PC-3 (cell line): ENCODE data around the gene SAMD9L. TPM values are rescaled to one million over a fixed set of nuclear protein-coding genes. Genes with fewer than 3 reads are reported as not detected.

Experiments
- ATAC-seq: fragments of 200-7000 bp; cut with Tn5 transposase; 2 replicates; pipeline ENCODE4 v1.9.1; 2020; ENCODE audit warnings: mild to moderate bottlenecking, moderate library complexity
- BruUV-seq: library from RNA; stranded (reverse); fragments of 400-500 nt; replicated peaks from 2 replicates; lab custom pipeline; 2021; lab: Mats Ljungman, UMichigan
- CTCF ChIA-PET: fragments of 300-600 bp; sonication (Branson Sonifier 250); formaldehyde crosslinking; loops from one replicate; lab custom pipeline; 2022; ENCODE audit warnings: antibody characterized with exemption; lab: Charles Lee
- POLR2A ChIA-PET: fragments of 300-600 bp; sonication (Branson Sonifier 250); formaldehyde crosslinking; loops from one replicate; lab custom pipeline; 2022; ENCODE audit warnings: antibody characterized with exemption; ENCODE audit not compliant: unreplicated experiment; lab: Charles Lee
- DNase-seq: peaks from one replicate; pipeline ENCODE4 v3.0.0-alpha.2; 2015
- H2AFZ ChIP-seq: fragments of 300-600 bp; sonication (generic); 2 replicates; pipeline ENCODE4 v1.6.0; 2016; ENCODE audit warnings: antibody characterized with exemption, low read length
- H3F3A ChIP-seq: fragments of 300-600 bp; sonication (generic); one replicate; pipeline ENCODE4 v1.6.0; 2017; ENCODE audit warnings: antibody characterized with exemption, low read length, control low read depth, mild to moderate bottlenecking; ENCODE audit not compliant: unreplicated experiment
- H3K27ac ChIP-seq: fragments of 300-600 bp; sonication (generic); 2 replicates; pipeline ENCODE4 v1.5.1; 2016; ENCODE audit warnings: mild to moderate bottlenecking, low read length
- H3K27me3 ChIP-seq: fragments of 300-600 bp; sonication (generic); 2 replicates; pipeline ENCODE4 v1.6.1; 2016; ENCODE audit warnings: low read length, mixed read lengths
- H3K36me3 ChIP-seq: fragments of 300-600 bp; sonication (generic); 2 replicates; pipeline ENCODE4 v1.6.1; 2016; ENCODE audit warnings: low read depth, mixed run types, low read length, mixed read lengths
- H3K4me1 ChIP-seq: fragments of 300-600 bp; sonication (generic); 2 replicates; pipeline ENCODE4 v1.5.1; 2016; ENCODE audit warnings: low read length; ENCODE audit not compliant: insufficient read depth
- H3K4me2 ChIP-seq: fragments of 300-600 bp; sonication (generic); 2 replicates; pipeline ENCODE4 v1.6.0; 2016; ENCODE audit warnings: low read length
- H3K4me3 ChIP-seq: fragments of 300-600 bp; sonication (generic); 2 replicates; pipeline ENCODE4 v1.5.1; 2016; ENCODE audit warnings: mild to moderate bottlenecking, low read length, mixed read lengths
- H3K79me2 ChIP-seq: fragments of 300-600 bp; sonication (generic); 2 replicates; pipeline ENCODE4 v1.6.1; 2017; ENCODE audit warnings: low read length, mixed read lengths
- H3K9ac ChIP-seq: fragments of 300-600 bp; sonication (generic); 2 replicates; pipeline ENCODE4 v1.6.0; 2016; ENCODE audit warnings: mild to moderate bottlenecking, low read length
- H3K9me2 ChIP-seq: fragments of 300-600 bp; sonication (generic); replicated peaks from 2 replicates; pipeline ENCODE4 v1.6.1; 2016; ENCODE audit warnings: mixed run types, low read length, mixed read lengths
- H3K9me3 ChIP-seq: fragments of 300-600 bp; sonication (generic); 2 replicates; pipeline ENCODE4 v1.6.1; 2016; ENCODE audit warnings: low read length, mixed read lengths
- H4K20me1 ChIP-seq: fragments of 300-600 bp; sonication (generic); 2 replicates; pipeline ENCODE4 v1.6.1; 2016; ENCODE audit warnings: low read length, mixed read lengths
- CTCF ChIP-seq: fragments of 300-600 bp; sonication (generic); conservative IDR thresholded peaks from 2 replicates; pipeline ENCODE4 v1.5.1; 2017; ENCODE audit warnings: antibody characterized with exemption, low read depth, mild to moderate bottlenecking, low read length
- EZH2 ChIP-seq: fragments of 300-600 bp; sonication (generic); IDR thresholded peaks from one replicate; pipeline ENCODE4 v1.6.1; 2017; ENCODE audit warnings: antibody characterized with exemption, mild to moderate bottlenecking, low read length; ENCODE audit not compliant: unreplicated experiment
- EZH2phosphoT487 ChIP-seq: fragments of 300-600 bp; sonication (generic); IDR thresholded peaks from 2 replicates; pipeline ENCODE4 v1.6.1; 2018; ENCODE audit warnings: mild to moderate bottlenecking, antibody characterized with exemption, low read length, borderline replicate concordance
- intact Hi-C: fragments of 100-400 bp; cut with micrococcal nuclease; formaldehyde crosslinking; loops from 2 replicates; pipeline ENCODE4 v1.9.0; 2023
- total RNA-seq: library from RNA; depleted of rRNA; stranded (reverse); fragments of >200 nt; gene quantifications from 2 replicates; pipeline ENCODE4 v1.2.3, GENCODE V29; 2014

SAMD9L gene
- total RNA-seq, 1 experiment from 2014 or later = 2.8 TPM

GRCh38 chr7:93188870-93189634 is 40.9 kb upstream of the SAMD9L start:
- intact Hi-C loops = loop anchor here (2.0 kb wide), 2 partner anchors 14 to 38 kb away; partner anchors contain the start of gene HEPACAM2
- POLR2A ChIA-PET = no interaction called here

GRCh38 chr7:93185303-93186027 is 37.3 kb upstream of the SAMD9L start:
- no TSS peak for BruUV-seq
- POLR2A ChIA-PET = interaction anchor here (0.5 kb wide), 1 partner anchor 263 kb away, joined by 3 read pairs; no protein-coding TSS in a partner anchor
- intact Hi-C loops = no loop called here
- H3K79me2 ChIP-seq = no peaks in the 10 kb centered on the region
- no peaks in the 10 kb centered on the region for H3K9me3 ChIP-seq
- no peak overlapping the region for H3K4me3 ChIP-seq
- no peaks in the 10 kb centered on the region for H3F3A ChIP-seq
- H3K27ac ChIP-seq = no peak overlapping the region
- no peaks in the 10 kb centered on the region for H4K20me1 ChIP-seq
- H3K4me2 ChIP-seq = no peak overlapping the region
- no peak overlapping the region for H2AFZ ChIP-seq
- CTCF ChIA-PET = interaction anchor here (0.7 kb wide), 1 partner anchor 18 kb away, joined by 3 read pairs; no protein-coding TSS in a partner anchor
- H3K36me3 ChIP-seq = no peaks in the 10 kb centered on the region
- H3K4me1 ChIP-seq = peaks cover 10% of the 10 kb centered on the region; the same call in 1 of the 2 replicates
- H3K9ac ChIP-seq = no peak overlapping the region
- no peaks in the 10 kb centered on the region for H3K27me3 ChIP-seq
- DNase-seq (peak; percentile 49), ATAC-seq (peak; percentile 81)
- no peak for TF ChIP-seq CTCF
- no peak for TF ChIP-seq EZH2
- TF ChIP-seq EZH2phosphoT487 = no peak
- H3K9me2 ChIP-seq = no peaks in the 10 kb centered on the region

More at GRCh38 chr7:93188870-93189634, 40.9 kb upstream of the SAMD9L start:
- Histone ChIP-seq H4K20me1 (no peaks in the 10 kb centered on the region), H3K27ac (no peak overlapping the region), H3K79me2 (no peaks in the 10 kb centered on the region), H3K27me3 (no peaks in the 10 kb centered on the region), H3K4me3 (no peak overlapping the region), H3K4me1 (peaks cover 15% of the 10 kb centered on the region), H3F3A (no peaks in the 10 kb centered on the region), H3K9me2 (no peaks in the 10 kb centered on the region), H3K9ac (no peak overlapping the region), H3K9me3 (no peaks in the 10 kb centered on the region), H3K4me2 (no peak overlapping the region), H3K36me3 (no peaks in the 10 kb centered on the region), H2AFZ (no peak overlapping the region)
- BruUV-seq = no TSS peak
- CTCF ChIA-PET = interaction anchor here (0.6 kb wide), 1 partner anchor 568 kb away, joined by 3 read pairs; no protein-coding TSS in a partner anchor
- ATAC-seq (no peak), DNase-seq (no peak)
- no peak for TF ChIP-seq EZH2phosphoT487
- TF ChIP-seq CTCF = no peak
- TF ChIP-seq EZH2 = no peak
